ENCODE data around the gene ANGEL1. TPM values are rescaled to one million over a fixed set of nuclear protein-coding genes. Genes with fewer than 3 reads are reported as not detected.

ANGEL1 gene
- total and polyA plus RNA-seq, 2 of the 13 experiments (the other 11 are each of a cell fraction or from before 2014, with no cell fraction given) = 14.3 to 20.1 TPM

- TF ChIP-seq ZNF414 (CRISPR knock-in tag; IDR thresholded peaks at IDR 0.05) = no peak
- TF ChIP-seq ZNF232 (CRISPR knock-in tag; IDR thresholded peaks at IDR 0.05; ENCODE audit: borderline replicate concordance) = no peak
- no peak for TF ChIP-seq PCBP1 (IDR thresholded peaks at IDR 0.05; ENCODE audit: borderline replicate concordance, low read depth, low read length)
- no peak for TF ChIP-seq RARA (CRISPR knock-in tag; IDR thresholded peaks at IDR 0.05)
- TF ChIP-seq BCL3 (CRISPR knock-in tag; IDR thresholded peaks at IDR 0.05) = no peak
These were observed 31.6 kb downstream of the ANGEL1 start (continued) for GRCh38 chr14:76780875-76781647.

GRCh38 chr14:76780360-76780759, 32.3 kb downstream of the ANGEL1 start:
- Histone ChIP-seq H3K4me2 (ENCODE audit: low read depth, low read length) (no peak overlapping the region), H4K20me1 (ENCODE audit: insufficient read depth, low read length) (peaks cover 4% of the 10 kb centered on the region; the same call in 1 of the 2 replicates), H3K9ac (ENCODE audit: insufficient read depth, low read depth, low read length) (no peak overlapping the region), H3K79me2 (ENCODE audit: insufficient read depth, low read length) (no peaks in the 10 kb centered on the region), H3K9me3 (ENCODE audit: low read length) (no peaks in the 10 kb centered on the region), H3K27ac (ENCODE audit: extremely low read length, insufficient read depth, low read length) (no peak overlapping the region), H3K4me1 (ENCODE audit: insufficient read depth, low read length) (peaks cover 9% of the 10 kb centered on the region), H3K4me3 (replicated peaks in 1 of 3; ENCODE audit: insufficient read depth in 1 of 3, low read depth in 2 of 3, low read length in 3 of 3) (no peak overlapping the region), H2AFZ (ENCODE audit: low read length) (no peak overlapping the region), H3K36me3 (replicated peaks in 1 of 2; ENCODE audit: control insufficient read depth in 1 of 2, insufficient read depth in 2 of 2, low read length in 2 of 2) (peaks cover 4 to 9% of the 10 kb centered on the region in 2 experiments; a peak in 3 of 5 replicates), H3K27me3 (ENCODE audit: control insufficient read depth in 1 of 2, insufficient read depth in 2 of 2, low read length in 2 of 2) (no peaks in the 10 kb centered on the region)
- WGBS (ENCODE audit: low lambda C conversion rate) = 77% methylated on average over 5 of the region's 5 CpGs
- intact Hi-C loops (cut with micrococcal nuclease; ENCODE audit: unreplicated experiment) (no loop called here), in situ Hi-C loops (cut with HindIII; ENCODE audit: extremely low pct_ligation_motif_present, low pct_unique_long_range_greater_than_20kb) (loop anchor here (5.0 kb wide), 1 partner anchor 68 kb away; no protein-coding TSS in a partner anchor)
- no peak for ATAC-seq
- BruUV-seq (replicated peaks) = no TSS peak
- ChIA-PET POLR2A (no interaction called here), CTCF (ENCODE audit: low intra/inter-chr PET ratio, low total read pairs) (no interaction called here)
- no peak for TF ChIP-seq ADNP (CRISPR knock-in tag; IDR thresholded peaks at IDR 0.05)
- TF ChIP-seq PBX3 (CRISPR knock-in tag; IDR thresholded peaks at IDR 0.05; ENCODE audit: borderline replicate concordance) = no peak
- no peak for DNase-seq (ENCODE audit: low spot score)
- FAIRE-seq = no peak

Data from HepG2 (cell line).